Bronchial epithelial cell (primary cell): Measurements from ENCODE around the gene DGKI. TPM values are rescaled to one million over a fixed set of nuclear protein-coding genes. Genes with fewer than 3 reads are reported as not detected.

ENCODE experiments used
- DNase-seq: peaks from one replicate; pipeline ENCODE4 v3.0.0-alpha.2; 2010; ENCODE audit warnings: low read depth
- FAIRE-seq: peaks from 2 replicates; lab custom pipeline; 2011; peaks lifted over from hg19 to GRCh38; lab: Jason Lieb, UNC
- H3K27me3 ChIP-seq: 2 replicates; pipeline ENCODE4 v1.5.1; 2011; ENCODE audit warnings: low read length; ENCODE audit not compliant: control insufficient read depth, insufficient read depth
- H3K36me3 ChIP-seq: 2 replicates; pipeline ENCODE4 v1.5.1; 2011; ENCODE audit warnings: low read length; ENCODE audit not compliant: control insufficient read depth, insufficient read depth
- H3K4me3 ChIP-seq: 2 replicates; pipeline ENCODE4 v1.5.1; 2011; ENCODE audit warnings: mild to moderate bottlenecking, low read depth, low read length, control low read depth
- CTCF ChIP-seq: IDR thresholded peaks from 2 replicates; pipeline ENCODE4 v1.5.1; 2011; ENCODE audit warnings: mild to moderate bottlenecking, moderate library complexity, low read length, control low read depth, inconsistent platforms; ENCODE audit not compliant: insufficient read depth, severe bottlenecking
- total RNA-seq: library from RNA; depleted of rRNA; stranded (reverse); fragments of >200 nt; gene quantifications from 2 replicates; pipeline ENCODE4 v1.2.1, GENCODE V29; 2014

The DGKI gene
- total RNA-seq, 1 donor from 2014 or later = under 0.01 TPM

GRCh38 chr7:137820156-137820555, 26.6 kb downstream of the DGKI start:
- FAIRE-seq (no peak), DNase-seq (no peak)
- no peak for TF ChIP-seq CTCF
- H3K36me3 ChIP-seq = no peaks in the 10 kb centered on the region
- H3K27me3 ChIP-seq = no peaks in the 10 kb centered on the region
- no peak overlapping the region for H3K4me3 ChIP-seq

- no peaks in the 10 kb centered on the region for H3K36me3 ChIP-seq
- DNase-seq = no peak
Measured at GRCh38 chr7:137818036-137818435, 28.7 kb downstream of the DGKI start.

GRCh38 chr7:137816696-137817320, 30.0 kb downstream of the DGKI start:
- no peak for FAIRE-seq

More at GRCh38 chr7:137818036-137818435, 28.7 kb downstream of the DGKI start:
- Histone ChIP-seq H3K27me3 (no peaks in the 10 kb centered on the region), H3K4me3 (no peak overlapping the region)
- TF ChIP-seq CTCF = no peak
- FAIRE-seq = no peak

GRCh38 chr7:137813541-137813940, 33.2 kb downstream of the DGKI start:
- no peak for TF ChIP-seq CTCF
- no peak for FAIRE-seq
- no peak overlapping the region for H3K4me3 ChIP-seq

More at GRCh38 chr7:137816696-137817320, 30.0 kb downstream of the DGKI start:
- TF ChIP-seq CTCF = peak; percentile 34
- peak; percentile 10 for DNase-seq
- no peaks in the 10 kb centered on the region for H3K27me3 ChIP-seq
- H3K36me3 ChIP-seq = no peaks in the 10 kb centered on the region
- H3K4me3 ChIP-seq = no peak overlapping the region

GRCh38 chr7:137810248-137810647, 36.5 kb downstream of the DGKI start:
- Histone ChIP-seq H3K4me3 (no peak overlapping the region), H3K27me3 (no peaks in the 10 kb centered on the region), H3K36me3 (no peaks in the 10 kb centered on the region)
- no peak for FAIRE-seq
- no peak for TF ChIP-seq CTCF
- DNase-seq = no peak

More at GRCh38 chr7:137813541-137813940, 33.2 kb downstream of the DGKI start:
- no peak for DNase-seq
- Histone ChIP-seq H3K36me3 (no peaks in the 10 kb centered on the region), H3K27me3 (no peaks in the 10 kb centered on the region)

- TF ChIP-seq CTCF = no peak
- H3K27me3 ChIP-seq = peaks cover 3% of the 10 kb centered on the region
- DNase-seq = no peak
- no peak for FAIRE-seq
- H3K36me3 ChIP-seq = no peaks in the 10 kb centered on the region
- H3K4me3 ChIP-seq = no peak overlapping the region
Measured at GRCh38 chr7:137804836-137805235, 41.9 kb downstream of the DGKI start.
